ENCODE data around the gene ADAMTS16.

The ADAMTS16 gene

GRCh38 chr5:5188376-5189050, 48.4 kb downstream of the ADAMTS16 start:
- no peak overlapping the region for H3K27ac Mint-ChIP-seq
- H3K9me3 Mint-ChIP-seq: no peaks in the 10 kb centered on the region
- H3K36me3 Mint-ChIP-seq (ENCODE audit: low read depth): no peaks in the 10 kb centered on the region
- H3K4me3 Mint-ChIP-seq: no peak overlapping the region
- H3K27me3 Mint-ChIP-seq: no peaks in the 10 kb centered on the region
- no peaks in the 10 kb centered on the region for H3K4me1 Mint-ChIP-seq (ENCODE audit: low read depth)

DNA sequence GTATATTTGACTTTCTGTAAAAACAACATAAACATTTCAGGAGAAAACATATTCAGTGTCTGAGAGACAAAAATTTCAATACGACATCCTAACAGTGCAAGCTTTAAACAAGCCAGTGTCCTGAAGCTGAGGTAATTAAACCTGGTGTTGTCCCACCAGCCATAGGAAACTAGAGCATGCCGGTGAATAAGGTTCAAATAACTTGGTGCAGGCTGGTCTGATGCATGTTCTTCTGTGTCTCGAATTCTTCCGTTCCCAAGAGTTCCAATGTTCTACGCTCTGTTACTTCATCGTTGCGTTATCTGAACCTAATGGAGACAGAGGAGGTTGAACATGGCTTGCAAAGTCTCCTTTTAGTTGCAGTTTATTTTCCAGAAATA, 48.9 kb downstream of the ADAMTS16 start:
- Mint-ChIP-seq H3K27me3 (no peaks in the 10 kb centered on the region), H3K4me3 (no peak overlapping the region), H3K9me3 (no peaks in the 10 kb centered on the region), H3K36me3 (ENCODE audit: low read depth) (no peaks in the 10 kb centered on the region), H3K4me1 (ENCODE audit: low read depth) (no peaks in the 10 kb centered on the region), H3K27ac (no peak overlapping the region)

- no peaks in the 10 kb centered on the region for H3K4me1 Mint-ChIP-seq (ENCODE audit: low read depth)
- no peaks in the 10 kb centered on the region for H3K27me3 Mint-ChIP-seq
- H3K4me3 Mint-ChIP-seq: no peak overlapping the region
- H3K36me3 Mint-ChIP-seq (ENCODE audit: low read depth): no peaks in the 10 kb centered on the region
- H3K9me3 Mint-ChIP-seq: peaks cover 4% of the 10 kb centered on the region
- no peak overlapping the region for H3K27ac Mint-ChIP-seq
These were observed 51.8 kb downstream of the ADAMTS16 start for GRCh38 chr5:5191906-5192305.

DNA sequence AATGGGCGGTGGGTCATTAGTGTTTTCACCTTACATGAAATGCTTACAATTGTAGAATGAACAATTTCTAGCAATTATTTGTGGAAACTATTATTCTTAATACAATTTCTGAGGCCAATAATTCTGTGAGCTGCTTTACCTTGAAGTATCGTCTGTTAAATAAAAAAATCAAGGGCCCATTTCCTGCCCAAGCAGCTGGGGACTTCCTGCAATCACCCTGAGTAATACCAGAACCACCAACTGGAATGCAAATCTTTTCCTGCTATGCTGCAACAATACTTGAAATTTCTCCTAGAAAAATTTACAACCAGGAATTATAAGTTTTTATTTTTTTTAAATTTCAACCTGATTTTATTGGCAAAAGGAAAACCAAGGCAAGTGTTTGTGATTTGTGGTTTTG, 52.6 kb downstream of the ADAMTS16 start:
- no peaks in the 10 kb centered on the region for H3K27me3 Mint-ChIP-seq
- H3K27ac Mint-ChIP-seq: no peak overlapping the region
- H3K9me3 Mint-ChIP-seq: peaks cover 9% of the 10 kb centered on the region
- H3K36me3 Mint-ChIP-seq (ENCODE audit: low read depth): no peaks in the 10 kb centered on the region
- H3K4me3 Mint-ChIP-seq: no peak overlapping the region
- H3K4me1 Mint-ChIP-seq (ENCODE audit: low read depth): no peaks in the 10 kb centered on the region

DNA sequence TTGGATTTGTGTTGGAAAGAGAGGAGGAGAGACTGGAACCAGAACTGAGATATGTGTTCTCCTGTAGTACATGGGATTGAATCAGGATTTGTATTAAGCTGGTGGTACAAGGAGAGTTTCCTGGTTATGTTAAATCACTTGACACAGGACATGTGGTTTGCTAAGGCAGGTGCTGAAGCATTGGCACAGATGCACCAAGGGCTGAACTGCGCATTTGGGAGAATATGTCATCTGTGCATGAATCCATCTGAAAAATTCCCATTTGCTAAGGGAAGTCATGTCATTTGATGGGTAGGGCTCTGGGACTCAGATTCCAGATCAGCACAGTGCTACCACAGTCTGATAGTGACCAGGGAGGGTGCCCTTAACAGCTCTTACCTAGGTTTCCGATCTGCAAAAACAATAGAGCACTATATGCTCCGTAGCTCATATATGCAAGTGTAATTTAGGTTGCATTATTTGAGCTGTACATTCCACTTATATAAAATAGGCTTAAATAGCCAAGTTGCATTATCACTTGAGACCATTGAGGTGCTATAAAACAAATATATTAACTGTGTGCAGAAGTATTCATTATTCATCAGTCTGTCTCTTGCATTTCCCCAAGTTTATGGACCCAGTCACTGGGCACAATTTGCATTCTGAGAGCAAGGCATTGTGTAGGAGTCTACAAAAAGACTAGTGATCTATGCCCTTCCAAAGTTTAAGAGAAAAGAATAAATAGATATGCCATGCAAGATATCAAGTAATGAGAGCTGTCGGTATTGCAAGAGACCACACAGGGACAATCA, 55.2 kb downstream of the ADAMTS16 start:
- H3K9me3 Mint-ChIP-seq: peaks cover 13% of the 10 kb centered on the region
- H3K27ac Mint-ChIP-seq: no peak overlapping the region
- H3K4me3 Mint-ChIP-seq: no peak overlapping the region
- no peaks in the 10 kb centered on the region for H3K4me1 Mint-ChIP-seq (ENCODE audit: low read depth)
- H3K27me3 Mint-ChIP-seq: no peaks in the 10 kb centered on the region
- no peaks in the 10 kb centered on the region for H3K36me3 Mint-ChIP-seq (ENCODE audit: low read depth)

- Mint-ChIP-seq H3K4me3 (no peak overlapping the region), H3K27ac (no peak overlapping the region), H3K27me3 (no peaks in the 10 kb centered on the region), H3K36me3 (ENCODE audit: low read depth) (no peaks in the 10 kb centered on the region), H3K9me3 (peaks cover 13% of the 10 kb centered on the region), H3K4me1 (ENCODE audit: low read depth) (no peaks in the 10 kb centered on the region)
These were observed 58.0 kb downstream of the ADAMTS16 start for GRCh38 chr5:5198135-5198534.

DNA sequence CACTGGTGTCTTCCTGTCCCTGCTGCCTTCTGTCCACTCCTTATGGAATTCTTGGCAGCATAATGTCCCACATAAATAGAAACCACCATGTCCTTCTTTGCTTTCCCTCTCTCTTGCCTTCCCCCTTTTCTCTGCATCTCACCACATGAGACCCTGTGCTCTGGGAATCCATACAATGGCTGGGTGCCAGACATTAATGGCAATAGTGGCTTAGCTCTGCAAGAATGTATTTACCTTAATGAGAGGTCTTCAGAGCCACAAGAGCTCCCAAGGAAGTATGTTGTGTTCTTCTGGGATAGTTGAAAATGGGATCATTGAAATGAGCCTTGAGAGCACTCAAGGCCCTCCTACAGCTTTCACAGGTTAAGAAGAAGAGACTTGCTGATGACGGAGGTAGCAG, 58.7 kb downstream of the ADAMTS16 start:
- Mint-ChIP-seq H3K9me3 (peaks cover 13% of the 10 kb centered on the region), H3K27me3 (no peaks in the 10 kb centered on the region), H3K4me3 (no peak overlapping the region), H3K4me1 (ENCODE audit: low read depth) (no peaks in the 10 kb centered on the region), H3K27ac (no peak overlapping the region), H3K36me3 (ENCODE audit: low read depth) (no peaks in the 10 kb centered on the region)

GRCh38 chr5:5199495-5199894, 59.4 kb downstream of the ADAMTS16 start:
- no peaks in the 10 kb centered on the region for H3K36me3 Mint-ChIP-seq (ENCODE audit: low read depth)
- no peaks in the 10 kb centered on the region for H3K27me3 Mint-ChIP-seq
- H3K4me3 Mint-ChIP-seq: no peak overlapping the region
- peaks cover 13% of the 10 kb centered on the region for H3K9me3 Mint-ChIP-seq
- no peak overlapping the region for H3K27ac Mint-ChIP-seq
- no peaks in the 10 kb centered on the region for H3K4me1 Mint-ChIP-seq (ENCODE audit: low read depth)

GRCh38 chr5:5200133-5200532, 60.0 kb downstream of the ADAMTS16 start:
- Mint-ChIP-seq H3K4me3 (no peak overlapping the region), H3K36me3 (ENCODE audit: low read depth) (no peaks in the 10 kb centered on the region), H3K27ac (no peak overlapping the region), H3K4me1 (ENCODE audit: low read depth) (no peaks in the 10 kb centered on the region), H3K27me3 (no peaks in the 10 kb centered on the region), H3K9me3 (peaks cover 13% of the 10 kb centered on the region)

DNA sequence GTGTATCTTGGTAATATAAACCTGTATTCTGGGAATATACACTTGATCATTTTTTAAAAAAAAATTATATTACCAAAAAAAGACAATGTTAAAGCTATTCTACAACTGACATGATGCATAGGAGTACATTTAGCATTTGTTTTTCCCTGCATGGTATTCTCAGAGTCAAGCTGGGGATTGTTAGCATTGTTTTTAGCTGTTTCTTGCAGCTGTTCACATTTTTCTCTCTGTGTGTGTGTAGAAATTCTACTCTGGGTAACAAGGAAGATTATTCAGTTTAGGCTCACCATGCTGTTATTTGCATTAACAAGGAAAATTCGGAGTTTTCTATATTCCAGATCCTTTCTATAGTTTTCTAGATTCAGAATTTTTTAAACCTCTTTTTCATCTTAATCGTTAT, 62.2 kb downstream of the ADAMTS16 start:
- peaks cover 7% of the 10 kb centered on the region for H3K9me3 Mint-ChIP-seq
- H3K27ac Mint-ChIP-seq: no peak overlapping the region
- H3K27me3 Mint-ChIP-seq: no peaks in the 10 kb centered on the region
- no peaks in the 10 kb centered on the region for H3K36me3 Mint-ChIP-seq (ENCODE audit: low read depth)
- H3K4me3 Mint-ChIP-seq: no peak overlapping the region
- H3K4me1 Mint-ChIP-seq (ENCODE audit: low read depth): no peaks in the 10 kb centered on the region

GRCh38 chr5:5203451-5203850, 63.3 kb downstream of the ADAMTS16 start:
- H3K36me3 Mint-ChIP-seq (ENCODE audit: low read depth): no peaks in the 10 kb centered on the region
- no peaks in the 10 kb centered on the region for H3K27me3 Mint-ChIP-seq
- no peak overlapping the region for H3K4me3 Mint-ChIP-seq
- no peak overlapping the region for H3K27ac Mint-ChIP-seq
- peaks cover 3% of the 10 kb centered on the region for H3K9me3 Mint-ChIP-seq
- H3K4me1 Mint-ChIP-seq (ENCODE audit: low read depth): no peaks in the 10 kb centered on the region

DNA sequence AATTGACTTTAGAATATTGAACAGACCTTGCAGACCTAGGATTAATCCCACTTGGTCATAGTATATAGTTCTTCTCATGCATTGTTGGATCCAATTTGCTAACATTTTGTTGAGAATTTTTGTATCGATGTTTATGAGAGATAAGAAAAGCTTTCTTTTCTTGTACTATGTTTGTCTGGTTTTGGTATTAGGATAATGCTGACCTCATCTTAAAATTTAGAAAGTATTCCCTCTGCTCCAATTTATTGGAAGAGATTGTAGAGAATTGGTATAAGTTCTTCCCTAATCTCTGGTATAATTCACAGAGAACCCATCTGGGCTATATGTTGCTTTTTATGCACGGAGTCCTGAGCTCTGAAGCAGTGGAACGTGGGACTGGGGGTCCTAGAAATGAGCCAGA, 67.7 kb downstream of the ADAMTS16 start:
- H3K4me3 Mint-ChIP-seq: no peak overlapping the region
- H3K9me3 Mint-ChIP-seq: no peaks in the 10 kb centered on the region
- no peak overlapping the region for H3K27ac Mint-ChIP-seq
- H3K27me3 Mint-ChIP-seq: no peaks in the 10 kb centered on the region
- no peaks in the 10 kb centered on the region for H3K4me1 Mint-ChIP-seq (ENCODE audit: low read depth)
- no peaks in the 10 kb centered on the region for H3K36me3 Mint-ChIP-seq (ENCODE audit: low read depth)

- H3K27me3 Mint-ChIP-seq: no peaks in the 10 kb centered on the region
- no peak overlapping the region for H3K27ac Mint-ChIP-seq
- H3K9me3 Mint-ChIP-seq: no peaks in the 10 kb centered on the region
- H3K4me1 Mint-ChIP-seq (ENCODE audit: low read depth): no peaks in the 10 kb centered on the region
- no peaks in the 10 kb centered on the region for H3K36me3 Mint-ChIP-seq (ENCODE audit: low read depth)
- H3K4me3 Mint-ChIP-seq: no peak overlapping the region
These were observed 69.0 kb downstream of the ADAMTS16 start for GRCh38 chr5:5209089-5209488.

DNA sequence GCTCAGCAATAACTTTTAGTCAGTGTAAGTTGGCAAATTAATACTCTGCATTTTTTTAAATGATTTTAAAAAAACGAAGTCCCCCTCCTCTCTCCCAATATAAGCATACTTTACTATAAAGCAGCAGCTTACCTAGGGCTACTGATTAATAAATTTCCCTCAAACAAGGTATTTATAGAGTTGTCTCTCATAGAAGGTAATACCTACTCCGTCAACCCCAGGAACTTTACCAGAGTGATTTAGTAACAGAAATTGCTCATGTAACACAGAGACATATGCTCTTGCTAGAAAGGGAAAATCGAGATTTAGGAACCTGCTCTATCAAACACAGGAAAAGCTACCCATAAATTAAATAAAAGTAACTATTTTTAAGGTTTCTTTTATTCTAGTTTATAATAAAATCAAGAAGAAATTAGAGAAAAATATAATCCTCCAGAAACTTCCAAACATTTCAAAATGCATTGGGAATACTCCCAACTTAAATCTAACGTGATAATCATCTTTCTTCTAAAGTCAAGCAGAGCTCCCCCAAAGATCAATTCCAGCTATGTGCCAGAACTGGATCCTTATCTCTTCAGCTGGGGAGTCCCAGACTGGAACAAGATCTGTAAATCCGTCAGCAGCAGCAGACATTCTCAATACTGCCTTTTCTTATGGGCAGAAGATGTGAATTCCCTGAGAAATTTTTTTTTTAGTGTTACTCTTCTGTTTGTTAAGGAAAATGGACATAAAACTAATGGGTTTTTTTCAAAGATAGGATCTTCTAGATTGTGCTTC, 69.6 kb downstream of the ADAMTS16 start:
- Mint-ChIP-seq H3K4me1 (ENCODE audit: low read depth) (no peaks in the 10 kb centered on the region), H3K36me3 (ENCODE audit: low read depth) (no peaks in the 10 kb centered on the region), H3K9me3 (no peaks in the 10 kb centered on the region), H3K27me3 (no peaks in the 10 kb centered on the region), H3K4me3 (no peak overlapping the region), H3K27ac (no peak overlapping the region)

- H3K27me3 Mint-ChIP-seq: no peaks in the 10 kb centered on the region
- no peaks in the 10 kb centered on the region for H3K4me1 Mint-ChIP-seq (ENCODE audit: low read depth)
- H3K36me3 Mint-ChIP-seq (ENCODE audit: low read depth): no peaks in the 10 kb centered on the region
- no peak overlapping the region for H3K4me3 Mint-ChIP-seq
- H3K9me3 Mint-ChIP-seq: peaks cover 5% of the 10 kb centered on the region
- no peak overlapping the region for H3K27ac Mint-ChIP-seq
These were observed 77.2 kb downstream of the ADAMTS16 start for GRCh38 chr5:5217371-5217770.
